CD14-positive monocyte (primary cell): ENCODE results near the gene NEK4. TPM values are rescaled to one million over a fixed set of nuclear protein-coding genes. Genes with fewer than 3 reads are reported as not detected.

Experiments used
- DNase-seq, 3 donors: peaks; one replicate each; pipeline ENCODE4 v3.0.0-alpha.2; 2011 to 2022
- H2AFZ ChIP-seq: 2 replicates; pipeline ENCODE4 v1.6.0; 2012; ENCODE audit warnings: mild to moderate bottlenecking, low read depth, low read length, inconsistent platforms; ENCODE audit not compliant: insufficient read depth, poor library complexity, severe bottlenecking
- H3K27ac ChIP-seq, 2 donors: 1 replicate in 1 of 2; 2 replicates in 1 of 2; pipeline ENCODE4 v1.5.1; 2012 to 2013; ENCODE audit warnings: low read length in 2 of 2, control low read depth in 1 of 2, inconsistent platforms in 1 of 2, low read depth in 1 of 2, mild to moderate bottlenecking in 1 of 2
- H3K27me3 ChIP-seq, 2 donors: one replicate each; pipeline versions ENCODE4 v1.6.0 to v1.6.1; 2011 to 2013; ENCODE audit warnings: low read length in 2 of 2; ENCODE audit not compliant: control insufficient read depth in 2 of 2, insufficient read depth in 2 of 2
- H3K36me3 ChIP-seq, 2 donors: replicated peaks in 1 of 2; 1 replicate in 1 of 2; 2 replicates in 1 of 2; pipeline versions ENCODE4 v1.5.1 to v1.6.1; 2012 to 2013; ENCODE audit warnings: low read length in 2 of 2, control low read depth in 1 of 2, inconsistent platforms in 1 of 2, mild to moderate bottlenecking in 1 of 2; ENCODE audit not compliant: insufficient read depth in 2 of 2, control insufficient read depth in 1 of 2
- H3K4me1 ChIP-seq, 2 donors: 1 replicate in 1 of 2; 2 replicates in 1 of 2; pipeline versions ENCODE4 v1.5.1 to v1.6.1; 2012 to 2013; ENCODE audit warnings: low read length in 2 of 2, control low read depth in 1 of 2, inconsistent platforms in 1 of 2, mild to moderate bottlenecking in 1 of 2, moderate library complexity in 1 of 2; ENCODE audit not compliant: insufficient read depth in 2 of 2, control insufficient read depth in 1 of 2
- H3K4me2 ChIP-seq: replicated peaks from 2 replicates; pipeline ENCODE3; 2012; ENCODE audit warnings: low read length, moderate library complexity, mild to moderate bottlenecking; ENCODE audit not compliant: poor library complexity, severe bottlenecking; ENCODE audit errors: extremely low read depth
- H3K4me3 ChIP-seq, 3 experiments: fragments of 200-600 bp in 1 of 3; sonication (generic) in 1 of 3; replicated peaks in 1 of 3; 1 replicate in 2 of 3; 2 replicates in 1 of 3; pipeline ENCODE4 v1.5.1; 2011 to 2013; ENCODE audit warnings: low read length in 3 of 3, mild to moderate bottlenecking in 3 of 3, control low read depth in 2 of 3, low read depth in 2 of 3, inconsistent platforms in 1 of 3, moderate library complexity in 1 of 3
- H3K79me2 ChIP-seq: 2 replicates; pipeline ENCODE4 v1.6.0; 2012; ENCODE audit warnings: mild to moderate bottlenecking, control low read depth, inconsistent platforms, low read length, moderate library complexity; ENCODE audit not compliant: insufficient read depth
- H3K9ac ChIP-seq: 2 replicates; pipeline ENCODE4 v1.6.0; 2017; ENCODE audit warnings: low read length, mild to moderate bottlenecking; ENCODE audit not compliant: insufficient read depth, poor library complexity, severe bottlenecking
- H3K9me3 ChIP-seq, 2 donors: replicated peaks in 1 of 2; 1 replicate in 1 of 2; 2 replicates in 1 of 2; pipeline versions ENCODE4 v1.5.1 to v1.6.1; 2012 to 2013; ENCODE audit warnings: low read length in 2 of 2, control low read depth in 1 of 2; ENCODE audit not compliant: control insufficient read depth in 1 of 2, insufficient read depth in 1 of 2
- H4K20me1 ChIP-seq: 2 replicates; pipeline ENCODE4 v1.6.0; 2012; ENCODE audit warnings: mild to moderate bottlenecking, low read length, control low read depth, moderate library complexity; ENCODE audit not compliant: insufficient read depth
- H3K27ac Mint-ChIP-seq, 7 donors: one replicate each; pipeline ENCODE4 v1.8.0; 2020; ENCODE audit warnings: mild to moderate bottlenecking in 7 of 7, mixed read lengths in 7 of 7, moderate library complexity in 6 of 7, inconsistent platforms in 2 of 7
- H3K27me3 Mint-ChIP-seq, 3 donors: one replicate each; pipeline ENCODE4 v1.8.0; 2021 to 2022; ENCODE audit warnings: low read depth in 3 of 3, mild to moderate bottlenecking in 3 of 3, mixed read lengths in 3 of 3, moderate library complexity in 3 of 3, inconsistent platforms in 1 of 3
- H3K36me3 Mint-ChIP-seq, 2 donors: one replicate each; pipeline ENCODE4 v1.8.0; 2020; ENCODE audit warnings: mixed read lengths in 2 of 2, inconsistent platforms in 1 of 2, mild to moderate bottlenecking in 1 of 2
- H3K4me1 Mint-ChIP-seq: one replicate; pipeline ENCODE4 v1.8.0; 2020; ENCODE audit warnings: mild to moderate bottlenecking, mixed read lengths
- H3K4me3 Mint-ChIP-seq, 2 donors: one replicate each; pipeline ENCODE4 v1.8.0; 2020; ENCODE audit warnings: mild to moderate bottlenecking in 2 of 2, mixed read lengths in 2 of 2, moderate library complexity in 1 of 2
- H3K9me3 Mint-ChIP-seq, 7 donors: one replicate each; pipeline ENCODE4 v1.8.0; 2020 to 2022; ENCODE audit warnings: mixed read lengths in 7 of 7, mild to moderate bottlenecking in 6 of 7, moderate library complexity in 6 of 7, inconsistent platforms in 2 of 7
- CTCF ChIP-seq: fragments of 200-600 bp; IDR thresholded peaks from one replicate; pipeline ENCODE4 v1.8.0; 2022; ENCODE audit warnings: antibody characterized with exemption, mild to moderate bottlenecking
- WGBS: methylation state at CpG from one replicate; pipeline ENCODE4 v1.1.5; 2013; ENCODE audit warnings: missing lambda C conversion rate; ENCODE audit not compliant: insufficient coverage; 5-methylcytosine and 5-hydroxymethylcytosine counted together
- intact Hi-C, 2 donors: fragments of 100-400 bp; cut with micrococcal nuclease; formaldehyde crosslinking; loops; one replicate each; pipeline versions ENCODE4 v1.15.0 to v1.15.1; 2023
- polyA plus RNA-seq, 3 donors: library from polyadenylated mRNA; depleted of rRNA in 1 of 3; unstranded in 2 of 3; stranded (reverse) in 1 of 3; fragments of 300-500 nt in 2 of 3; fragments of >200 nt in 1 of 3; fragmentation: Illumina TruSeq in 2 of 3; gene quantifications; 1 replicate in 2 of 3; 2 replicates in 1 of 3; pipeline ENCODE4 v1.2.3, GENCODE V29; 2012 to 2021

The NEK4 gene
- polyA plus RNA-seq, 3 donors, result 13.7 to 17.5 (median 17.4) TPM

GRCh38 chr3:52705438-52705687, 65.4 kb downstream of the NEK4 start:
- WGBS, result 1% methylated on average over 25 of the region's 25 CpGs
- peak overlapping the region; percentile 99 for H3K4me2 ChIP-seq
- H3K4me1 ChIP-seq, result peaks cover 29 to 34% of the 10 kb centered on the region in 2 donors
- no peaks in the 10 kb centered on the region for H3K27me3 ChIP-seq
- no peak for TF ChIP-seq CTCF
- H3K27ac ChIP-seq, result peak overlapping the region; percentile 19 to 95
- Mint-ChIP-seq H3K27me3 (peaks cover 0 to 3% (median 0%) of the 10 kb centered on the region in 3 donors), H3K9me3 (no peaks in the 10 kb centered on the region), H3K4me1 (peaks cover 36% of the 10 kb centered on the region), H3K4me3 (peak overlapping the region; percentile 94 to 96), H3K36me3 (peaks cover 10 to 25% of the 10 kb centered on the region in 2 donors), H3K27ac (peak overlapping the region; percentile 75 to 98 (median 87))
- no peak for DNase-seq
- H4K20me1 ChIP-seq, result peaks cover 5% of the 10 kb centered on the region
- peaks cover 69% of the 10 kb centered on the region for H3K79me2 ChIP-seq
- peak overlapping the region; percentile 89 for H3K9ac ChIP-seq
- intact Hi-C loops, result no loop called here
- H3K36me3 ChIP-seq, result peaks cover 10 to 22% of the 10 kb centered on the region in 2 donors
- H2AFZ ChIP-seq, result peak overlapping the region; percentile 97
- H3K4me3 ChIP-seq, result peak overlapping the region; percentile 89 to 99 (median 99)
- no peaks in the 10 kb centered on the region for H3K9me3 ChIP-seq

GRCh38 chr3:52704611-52705437, 65.9 kb downstream of the NEK4 start:
- Histone ChIP-seq H3K79me2 (peaks cover 69% of the 10 kb centered on the region), H3K4me1 (peaks cover 28 to 34% of the 10 kb centered on the region in 2 donors)

More at GRCh38 chr3:52704611-52705437, 65.9 kb downstream of the NEK4 start:
- Mint-ChIP-seq H3K9me3 (no peaks in the 10 kb centered on the region), H3K4me1 (peaks cover 31% of the 10 kb centered on the region), H3K27me3 (peaks cover 0 to 3% (median 0%) of the 10 kb centered on the region in 3 donors), H3K4me3 (peak overlapping the region; percentile 94 to 96), H3K27ac (peak overlapping the region; percentile 75 to 90 (median 86)), H3K36me3 (peaks cover 13 to 23% of the 10 kb centered on the region in 2 donors)
- Histone ChIP-seq H3K4me2 (peak overlapping the region; percentile 99), H3K9ac (peak overlapping the region; percentile 89), H2AFZ (peak overlapping the region; percentile 97), H3K27me3 (no peaks in the 10 kb centered on the region), H3K36me3 (peaks cover 10 to 25% of the 10 kb centered on the region in 2 donors), H3K4me3 (peak overlapping the region; percentile 89 to 99 (median 99)), H4K20me1 (peaks cover 5% of the 10 kb centered on the region), H3K27ac (peak overlapping the region; percentile 19 to 95), H3K9me3 (no peaks in the 10 kb centered on the region)
- no peak for DNase-seq
- TF ChIP-seq CTCF, result no peak
- intact Hi-C loops, result no loop called here
- WGBS, result 11% methylated on average over 18 of the region's 22 CpGs
